HepG2 (cell line): ENCODE data around the gene PIBF1. TPM values are rescaled to one million over a fixed set of nuclear protein-coding genes. Genes with fewer than 3 reads are reported as not detected.

Source experiments
- ATAC-seq: fragments of 200-7000 bp; cut with Tn5 transposase; 3 replicates; pipeline ENCODE4 v1.9.1; 2020; ENCODE audit warnings: mild to moderate bottlenecking, moderate library complexity
- BruUV-seq: library from RNA; stranded (reverse); fragments of 400-500 nt; replicated peaks from 2 replicates; lab custom pipeline; 2021; lab: Mats Ljungman, UMichigan
- CTCF ChIA-PET: fragments of 300-600 bp; formaldehyde crosslinking; extraction: SDS; loops from one replicate; lab custom pipeline; 2021; ENCODE audit warnings: low total read pairs, inconsistent platforms, low intra/inter-chr PET ratio; lab: Yijun Ruan, JAX
- POLR2A ChIA-PET: fragments of 350-600 bp; sonication (Branson Sonifier 250); formaldehyde crosslinking; loops from one replicate; lab custom pipeline; 2020; ENCODE audit warnings: antibody characterized with exemption, inconsistent platforms; lab: Yijun Ruan, JAX
- DNase-seq: peaks from one replicate; pipeline ENCODE4 v3.0.0-alpha.2; 2015; ENCODE audit warnings: low spot score
- FAIRE-seq: peaks from 3 replicates; lab custom pipeline; 2011; peaks lifted over from hg19 to GRCh38; lab: Jason Lieb, UNC
- H2AFZ ChIP-seq: one replicate; pipeline ENCODE4 v1.6.1; 2011; ENCODE audit warnings: low read length, inconsistent platforms
- H3K27ac ChIP-seq: fragments of 300-600 bp; 3 replicates; pipeline ENCODE4 v1.8.0; 2011; ENCODE audit warnings: mixed run types, mild to moderate bottlenecking, mixed read lengths, low read length, inconsistent platforms; ENCODE audit not compliant: insufficient read depth; ENCODE audit errors: extremely low read length
- H3K27me3 ChIP-seq, 2 experiments: fragments of 200-600 bp in 1 of 2; 2 replicates in 1 of 2; 3 replicates in 1 of 2; pipeline versions ENCODE4 v1.6.0 to v1.8.0; 2011; ENCODE audit warnings: low read length in 2 of 2, mild to moderate bottlenecking in 2 of 2, moderate library complexity in 2 of 2, inconsistent platforms in 1 of 2; ENCODE audit not compliant: insufficient read depth in 2 of 2, control insufficient read depth in 1 of 2
- H3K36me3 ChIP-seq, 2 experiments: fragments of 200-600 bp in 1 of 2; replicated peaks in 1 of 2; 2 replicates in 1 of 2; 3 replicates in 1 of 2; pipeline versions ENCODE4 v1.5.1 to v1.8.0; 2011; ENCODE audit warnings: low read length in 2 of 2, inconsistent platforms in 1 of 2; ENCODE audit not compliant: insufficient read depth in 2 of 2, control insufficient read depth in 1 of 2
- H3K4me1 ChIP-seq: 2 replicates; pipeline ENCODE4 v1.5.1; 2012; ENCODE audit warnings: low read length, inconsistent platforms; ENCODE audit not compliant: insufficient read depth
- H3K4me2 ChIP-seq: 2 replicates; pipeline ENCODE4 v1.6.0; 2011; ENCODE audit warnings: low read depth, low read length, inconsistent platforms
- H3K4me3 ChIP-seq, 3 experiments: fragments of 200-600 bp in 1 of 3; sonication (generic), shearing (Covaris generic) in 1 of 3; replicated peaks in 1 of 3; 2 replicates each; pipeline ENCODE4 v1.5.1; 2011 to 2016; ENCODE audit warnings: low read length in 3 of 3, inconsistent platforms in 2 of 3, low read depth in 2 of 3, mild to moderate bottlenecking in 2 of 3, control low read depth in 1 of 3, mixed read lengths in 1 of 3; ENCODE audit not compliant: insufficient read depth in 1 of 3
- H3K79me2 ChIP-seq: one replicate; pipeline ENCODE4 v1.6.1; 2011; ENCODE audit warnings: low read length, inconsistent platforms; ENCODE audit not compliant: insufficient read depth
- H3K9ac ChIP-seq: 2 replicates; pipeline ENCODE4 v1.6.0; 2011; ENCODE audit warnings: mild to moderate bottlenecking, low read depth, low read length, inconsistent platforms; ENCODE audit not compliant: insufficient read depth
- H3K9me3 ChIP-seq: 2 replicates; pipeline ENCODE4 v1.5.1; 2012; ENCODE audit warnings: mild to moderate bottlenecking, low read length
- H4K20me1 ChIP-seq: 2 replicates; pipeline ENCODE4 v1.6.0; 2011; ENCODE audit warnings: inconsistent platforms, mild to moderate bottlenecking, low read length, moderate library complexity; ENCODE audit not compliant: insufficient read depth
- KDM4B ChIP-seq: sonication (generic); formaldehyde crosslinking; IDR thresholded peaks from 2 replicates; pipeline ENCODE4 v1.4.0; 2020; ENCODE audit warnings: missing genetic modification reagents
- NFATC3 ChIP-seq: sonication (generic); formaldehyde crosslinking; IDR thresholded peaks from 2 replicates; pipeline ENCODE4 v1.5.1; 2020; ENCODE audit warnings: mild to moderate bottlenecking, missing genetic modification reagents
- NFE2 ChIP-seq: sonication (generic); formaldehyde crosslinking; IDR thresholded peaks from 2 replicates; pipeline ENCODE4 v1.4.0; 2020; ENCODE audit warnings: missing genetic modification reagents
- SIX1 ChIP-seq: sonication (generic); formaldehyde crosslinking; IDR thresholded peaks from 2 replicates; pipeline ENCODE4 v1.4.0; 2020; ENCODE audit warnings: missing genetic modification reagents, borderline replicate concordance
- THAP11 ChIP-seq: IDR thresholded peaks from 2 replicates; pipeline ENCODE4 v1.6.1; 2016; ENCODE audit warnings: missing biosample characterization, missing genetic modification reagents
- ZNF230 ChIP-seq: sonication (generic); formaldehyde crosslinking; IDR thresholded peaks from 2 replicates; pipeline ENCODE4 v1.4.0; 2020; ENCODE audit warnings: mild to moderate bottlenecking, missing genetic modification reagents
- ZNF382 ChIP-seq: sonication (generic); formaldehyde crosslinking; IDR thresholded peaks from 2 replicates; pipeline ENCODE4 v1.5.0; 2020; ENCODE audit warnings: missing genetic modification reagents, mild to moderate bottlenecking, borderline replicate concordance
- WGBS: methylation state at CpG from one replicate; pipeline ENCODE4 v1.1.6; 2017; ENCODE audit warnings: low lambda C conversion rate; 5-methylcytosine and 5-hydroxymethylcytosine counted together
- in situ Hi-C: cut with HindIII; loops from 2 replicates; pipeline ENCODE4 v1.10.0; 2017; ENCODE audit warnings: low pct_unique_long_range_greater_than_20kb; ENCODE audit not compliant: extremely low pct_ligation_motif_present
- intact Hi-C: fragments of 100-400 bp; cut with micrococcal nuclease; formaldehyde crosslinking; loops from one replicate; pipeline ENCODE4 v1.10.0; 2022; ENCODE audit not compliant: unreplicated experiment
- polyA plus RNA-seq, 8 experiments: library from polyadenylated mRNA; depleted of rRNA in 3 of 8; stranded (reverse) in 7 of 8; unstranded in 1 of 8; fragments of >200 nt; fragmentation: Illumina TruSeq in 4 of 8; extraction: Trizol in 4 of 8; gene quantifications; 2 replicates each; pipeline versions ENCODE4 v1.2.1 to v1.2.3, GENCODE V29; 2011 to 2016; ENCODE audit warnings: low read depth in 4 of 8, missing spikeins in 1 of 8, mixed read lengths in 1 of 8; ENCODE audit not compliant: insufficient read depth in 1 of 8
- total RNA-seq, 5 experiments: library from RNA; depleted of rRNA; stranded (reverse); fragments of >200 nt; fragmentation: Illumina TruSeq; extraction: Trizol; gene quantifications; 2 replicates each; pipeline ENCODE4 v1.2.3, GENCODE V29; 2016; ENCODE audit warnings: low read depth in 1 of 5
- TF ChIP-seq, protein P1 (sequence below): sonication (generic); formaldehyde crosslinking; IDR thresholded peaks from 2 replicates; pipeline ENCODE4 v1.8.0; 2022; ENCODE audit warnings: mild to moderate bottlenecking, missing genetic modification reagents

Gene PIBF1
- total and polyA plus RNA-seq, 2 of the 13 experiments (the other 11 are each of a cell fraction or from before 2014, with no cell fraction given) = 4.2 to 15.8 TPM

DNA sequence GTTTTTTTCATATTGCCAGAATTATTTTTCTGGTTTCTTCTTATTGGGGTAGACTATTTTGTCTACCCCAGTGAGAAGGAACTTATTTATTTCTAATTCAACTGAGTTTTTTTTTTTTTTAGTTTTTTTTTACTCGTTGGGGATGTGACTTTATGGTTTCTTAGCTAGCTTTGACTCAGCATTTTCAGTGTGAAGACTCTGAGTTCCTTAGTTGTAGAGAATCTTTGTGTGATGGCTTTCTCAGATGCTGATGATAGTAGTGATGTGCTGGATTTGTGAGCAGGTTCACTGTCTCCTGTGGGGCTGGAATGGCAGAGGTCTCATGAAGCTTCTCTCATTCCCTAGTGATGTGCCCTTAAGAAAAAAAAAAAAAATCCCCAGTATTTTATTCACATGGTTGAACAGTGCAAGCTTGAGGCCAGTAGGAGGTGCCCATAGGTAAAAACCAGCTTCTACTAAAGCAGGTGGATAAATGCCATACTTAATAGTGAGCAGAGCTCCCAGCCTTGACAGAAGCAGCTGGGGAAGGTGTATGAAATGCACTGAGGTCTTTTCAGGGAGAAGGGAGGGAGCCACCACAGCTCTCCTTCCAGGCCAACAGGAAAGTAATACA, 170.7 kb downstream of the PIBF1 start:
- in situ Hi-C loops (no loop called here), intact Hi-C loops (no loop called here)
- FAIRE-seq (no peak), DNase-seq (no peak), ATAC-seq (peak; percentile 50)
- Histone ChIP-seq H3K9me3 (no peaks in the 10 kb centered on the region), H3K36me3 (no peaks in the 10 kb centered on the region), H2AFZ (no peak overlapping the region), H3K27ac (no peak overlapping the region), H3K27me3 (no peaks in the 10 kb centered on the region), H3K9ac (no peak overlapping the region), H3K4me3 (no peak overlapping the region), H4K20me1 (no peaks in the 10 kb centered on the region), H3K4me2 (no peak overlapping the region), H3K4me1 (no peaks in the 10 kb centered on the region), H3K79me2 (no peaks in the 10 kb centered on the region)
- TF ChIP-seq, protein P1, sequence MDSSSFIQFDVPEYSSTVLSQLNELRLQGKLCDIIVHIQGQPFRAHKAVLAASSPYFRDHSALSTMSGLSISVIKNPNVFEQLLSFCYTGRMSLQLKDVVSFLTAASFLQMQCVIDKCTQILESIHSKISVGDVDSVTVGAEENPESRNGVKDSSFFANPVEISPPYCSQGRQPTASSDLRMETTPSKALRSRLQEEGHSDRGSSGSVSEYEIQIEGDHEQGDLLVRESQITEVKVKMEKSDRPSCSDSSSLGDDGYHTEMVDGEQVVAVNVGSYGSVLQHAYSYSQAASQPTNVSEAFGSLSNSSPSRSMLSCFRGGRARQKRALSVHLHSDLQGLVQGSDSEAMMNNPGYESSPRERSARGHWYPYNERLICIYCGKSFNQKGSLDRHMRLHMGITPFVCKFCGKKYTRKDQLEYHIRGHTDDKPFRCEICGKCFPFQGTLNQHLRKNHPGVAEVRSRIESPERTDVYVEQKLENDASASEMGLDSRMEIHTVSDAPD (CRISPR knock-in tag) = no peak
- TF ChIP-seq THAP11 (CRISPR knock-in tag) (no peak), NFE2 (CRISPR knock-in tag) (no peak), KDM4B (no peak), NFATC3 (CRISPR knock-in tag) (no peak), ZNF230 (no peak), SIX1 (no peak), ZNF382 (CRISPR knock-in tag) (no peak)
- CTCF ChIA-PET = no interaction called here
- 100% methylated on average over 1 of the region's 1 CpG for WGBS
- no TSS peak for BruUV-seq
- POLR2A ChIA-PET = no interaction called here
